GM18907 (cell line): Measurements from ENCODE around the gene LRRC37B.
"Not testable (repeated sequence)": the region's sequence is repeated elsewhere in the genome, so short reads cannot be mapped to it uniquely, and the experiment has no call there.

Experiments used
- ATAC-seq: cut with Tn5 transposase; IDR thresholded peaks from one replicate; pipeline ENCODE4 v1.9.1; 2021; ENCODE audit warnings: mild to moderate bottlenecking, moderate library complexity; ENCODE audit not compliant: unreplicated experiment

Gene LRRC37B

DNA sequence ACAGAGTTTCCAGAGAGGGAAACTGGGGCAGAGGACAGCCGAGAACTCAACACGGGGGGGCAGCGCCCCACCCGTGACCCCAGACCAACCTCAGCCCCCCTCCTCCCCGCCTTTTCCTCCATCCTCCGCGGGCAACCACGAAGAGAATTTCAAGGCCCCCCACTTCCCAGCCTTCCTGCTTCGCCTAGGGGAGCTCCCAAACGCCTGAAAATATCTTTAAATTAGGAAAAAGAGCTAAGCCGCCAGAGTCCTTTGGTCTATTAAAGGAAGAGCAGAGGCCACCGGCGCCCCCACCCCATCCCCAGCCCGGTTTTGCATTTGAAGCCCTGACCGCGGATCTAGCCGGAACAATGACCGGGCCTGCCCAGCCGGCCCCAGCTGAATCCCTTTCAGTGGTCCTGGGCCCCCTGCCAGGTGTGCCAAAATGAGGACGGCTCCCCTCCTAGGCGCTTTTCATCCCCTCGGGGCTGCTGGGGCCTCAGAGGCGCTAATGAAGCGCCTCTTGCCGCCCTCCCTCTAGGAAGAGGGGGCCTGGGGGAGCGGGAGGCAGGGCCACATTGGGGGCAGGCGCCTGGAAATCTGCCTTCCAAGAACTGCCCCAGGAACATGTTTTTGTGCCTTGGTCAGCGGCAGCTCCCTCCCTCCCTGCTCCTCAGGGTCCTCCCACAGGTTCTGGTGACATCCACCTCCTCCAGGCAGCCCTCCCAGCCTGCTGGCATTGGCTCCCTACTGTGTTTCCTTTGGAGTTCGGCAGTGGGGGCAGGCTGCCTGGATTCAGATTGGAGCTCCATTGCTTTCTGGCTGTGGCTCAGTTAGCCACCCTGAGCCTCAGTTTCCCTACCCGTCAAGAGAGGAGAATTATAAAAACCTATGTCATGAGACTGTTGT is 78.0 kb downstream of the LRRC37B start:
- not testable (repeated sequence) for ATAC-seq

DNA sequence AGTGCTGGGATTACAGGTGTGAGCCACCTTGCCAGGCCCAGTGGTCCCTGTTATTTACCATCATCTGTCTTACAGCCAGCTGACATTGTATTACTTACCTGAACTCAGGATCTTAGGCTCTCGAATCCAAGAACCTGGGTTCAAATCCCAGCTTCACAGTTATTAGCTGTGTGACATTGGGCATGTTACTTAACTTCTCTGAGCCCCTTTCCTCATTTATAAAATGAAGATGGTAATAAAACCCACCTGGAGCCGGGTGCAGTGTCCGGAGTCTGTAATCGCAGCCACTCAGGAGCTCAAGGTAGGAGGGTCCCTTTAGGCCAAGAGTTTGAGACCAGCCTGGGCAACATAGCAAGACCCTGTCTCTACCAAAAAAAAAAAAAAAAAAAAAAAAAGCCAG is 79.7 kb downstream of the LRRC37B start:
- ATAC-seq: not testable (repeated sequence)

DNA sequence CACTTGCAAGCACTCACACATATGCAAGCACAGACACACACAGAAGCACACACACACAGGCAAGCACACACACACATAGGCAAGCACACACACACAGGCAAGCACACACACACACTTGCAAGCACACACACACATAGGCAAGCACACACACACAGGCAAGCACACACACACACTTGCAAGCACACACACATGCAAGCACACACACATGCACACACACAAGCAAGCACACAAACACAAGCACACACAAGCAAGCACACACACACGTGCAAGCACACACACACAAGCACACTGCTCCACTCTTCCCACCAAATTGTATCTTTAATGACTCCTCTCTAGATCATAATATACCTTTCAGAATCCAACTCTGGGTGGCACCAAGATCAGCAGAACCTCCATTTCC is 84.9 kb downstream of the LRRC37B start:
- not testable (repeated sequence) for ATAC-seq

DNA sequence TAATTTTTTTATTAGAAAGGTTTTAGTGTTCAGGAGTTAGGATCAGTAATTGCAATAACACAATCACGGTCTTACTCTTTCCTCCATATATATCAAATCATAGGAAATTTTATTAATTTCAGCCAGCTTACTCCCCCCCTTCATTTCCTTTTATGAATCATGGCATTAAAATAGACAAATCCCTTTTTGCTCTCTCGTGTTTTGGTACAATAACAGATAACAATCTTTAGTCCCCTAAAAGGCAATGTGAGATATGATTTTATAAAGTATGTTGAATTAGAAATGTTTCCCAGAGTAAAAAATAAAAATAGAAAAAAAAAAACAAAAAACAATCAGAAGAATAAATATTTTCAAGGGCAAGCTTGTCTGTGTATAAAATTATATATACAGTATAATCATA is 92.5 kb downstream of the LRRC37B start:
- ATAC-seq: no peak

DNA sequence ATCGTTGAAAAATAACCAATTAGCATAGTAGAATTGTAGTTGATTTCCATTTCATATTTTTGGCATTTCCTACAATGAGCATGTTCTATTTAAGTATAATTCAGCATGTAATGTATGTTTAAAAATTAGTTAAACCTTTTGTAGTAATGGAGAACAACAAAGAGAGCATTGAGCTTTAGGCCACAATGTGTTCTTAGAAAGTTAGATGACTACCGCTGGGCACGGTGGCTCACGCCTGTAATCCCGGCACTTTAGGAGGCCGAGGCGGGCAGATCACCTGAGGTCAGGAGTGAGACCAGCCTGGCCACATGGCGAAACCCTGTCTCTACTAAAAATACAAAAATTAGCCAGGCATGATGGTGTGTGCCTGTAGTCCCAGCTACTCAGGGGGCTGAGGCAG is 93.1 kb downstream of the LRRC37B start:
- ATAC-seq: not testable (repeated sequence)

DNA sequence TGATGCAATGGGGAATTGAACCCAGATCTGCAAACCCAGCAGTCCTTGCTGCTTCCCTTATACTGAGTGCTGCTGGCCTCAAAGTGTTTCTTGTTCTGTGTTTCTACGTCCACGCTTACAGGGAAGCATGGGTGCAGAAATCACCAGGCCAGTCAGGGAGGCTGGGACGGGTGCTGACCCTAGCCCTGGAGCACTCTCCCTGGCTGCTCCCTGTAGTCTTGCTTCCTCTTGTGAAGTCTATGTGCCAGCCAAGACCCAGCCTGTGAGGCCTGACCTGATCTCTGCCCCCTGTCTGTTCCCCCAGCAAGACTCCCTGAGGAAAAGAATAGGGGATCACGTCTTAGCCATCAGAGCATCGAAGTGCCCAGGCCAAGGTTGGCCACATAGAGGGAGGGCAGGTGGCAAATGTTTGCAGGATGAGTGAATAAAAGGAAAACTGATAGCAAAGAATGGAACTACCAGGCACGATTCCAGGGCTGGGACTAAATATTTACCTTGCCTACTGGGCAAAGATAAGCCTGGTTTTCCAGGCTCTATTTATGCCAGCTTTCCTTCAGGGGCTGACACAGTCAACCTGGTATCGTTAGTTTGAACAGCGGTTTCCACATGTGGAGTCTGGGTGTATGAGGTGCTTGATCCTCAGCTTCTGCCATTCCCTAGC is 93.9 kb downstream of the LRRC37B start:
- ATAC-seq: no peak

DNA sequence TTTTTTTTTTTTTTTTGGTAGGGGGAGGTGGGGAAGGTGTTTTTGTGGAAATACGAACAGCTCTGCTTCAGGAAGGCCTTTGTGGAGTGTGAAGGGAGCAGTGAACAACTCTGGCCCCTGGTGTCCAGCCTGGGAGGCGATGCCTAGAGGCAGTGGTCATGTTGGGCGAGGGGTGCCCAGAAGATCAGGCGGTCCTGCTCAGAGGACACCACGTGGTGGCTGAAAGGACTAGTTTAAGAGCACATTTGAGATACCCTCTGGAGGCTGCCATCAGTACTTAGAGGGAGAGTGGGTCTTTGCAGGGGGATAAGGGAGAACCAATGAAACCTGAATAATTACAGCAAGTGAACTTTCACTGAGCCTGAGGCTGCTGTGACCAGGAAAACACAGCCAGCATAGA is 95.0 kb downstream of the LRRC37B start:
- ATAC-seq: no peak

DNA sequence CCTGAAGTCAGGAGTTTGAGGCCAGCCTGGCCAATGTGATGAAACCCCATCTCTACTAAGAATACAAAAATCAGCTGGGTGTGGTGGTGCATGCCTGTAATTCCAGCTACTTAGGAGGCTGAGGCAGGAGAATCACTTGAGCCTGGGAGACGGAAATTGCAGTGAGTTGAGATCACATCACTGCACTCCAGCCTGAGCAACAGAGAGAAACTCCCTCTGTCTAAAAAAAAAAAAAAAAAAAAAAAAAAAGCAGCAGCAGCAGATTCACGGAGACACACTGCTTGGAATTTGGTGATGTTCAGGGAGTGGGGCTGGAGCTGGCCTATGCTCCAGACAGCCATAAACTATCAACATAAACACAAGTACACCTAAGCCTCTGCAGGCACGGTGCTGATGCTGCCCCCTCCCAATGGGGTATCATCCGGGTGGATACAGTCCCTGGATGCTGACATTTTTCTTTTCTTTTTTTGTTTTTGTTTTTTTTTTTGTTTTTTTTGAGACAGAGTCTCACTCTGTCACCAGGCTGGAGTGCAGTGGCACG is 95.5 kb downstream of the LRRC37B start:
- ATAC-seq: no peak
